DOHH2 (cell line): ENCODE results near the gene PATL2.

Source experiments
- H3F3A ChIP-seq: fragments of 200-600 bp; sonication (generic), shearing (Covaris generic); 2 replicates; pipeline ENCODE4 v1.6.0; 2016; ENCODE audit warnings: antibody characterized with exemption, mild to moderate bottlenecking; ENCODE audit not compliant: control insufficient read depth, insufficient read depth
- H3K27ac ChIP-seq: fragments of 200-600 bp; sonication (generic); 2 replicates; pipeline ENCODE4 v1.5.1; 2014; ENCODE audit warnings: low read depth, mild to moderate bottlenecking, low read length, moderate library complexity
- H3K27me3 ChIP-seq: fragments of 200-600 bp; sonication (generic); 2 replicates; pipeline ENCODE4 v1.6.1; 2014; ENCODE audit warnings: mild to moderate bottlenecking, low read length, mixed read lengths; ENCODE audit not compliant: control insufficient read depth
- H3K36me3 ChIP-seq: fragments of 200-600 bp; sonication (generic); 2 replicates; pipeline ENCODE4 v1.6.1; 2014; ENCODE audit warnings: mild to moderate bottlenecking, low read length, moderate library complexity, mixed read lengths; ENCODE audit not compliant: control insufficient read depth
- H3K4me1 ChIP-seq: fragments of 200-600 bp; sonication (generic); 2 replicates; pipeline ENCODE4 v1.6.1; 2014; ENCODE audit warnings: mild to moderate bottlenecking, low read length, mixed read lengths; ENCODE audit not compliant: control insufficient read depth
- H3K4me2 ChIP-seq: fragments of 200-600 bp; sonication (generic); 2 replicates; pipeline ENCODE4 v1.6.0; 2014; ENCODE audit warnings: mild to moderate bottlenecking, low read length, moderate library complexity
- H3K4me3 ChIP-seq: fragments of 200-600 bp; sonication (generic); 2 replicates; pipeline ENCODE4 v1.5.1; 2014; ENCODE audit warnings: mild to moderate bottlenecking, low read length, mixed read lengths
- H3K79me2 ChIP-seq: fragments of 200-600 bp; sonication (generic); 2 replicates; pipeline ENCODE4 v1.6.1; 2014; ENCODE audit warnings: mild to moderate bottlenecking, low read length, mixed read lengths; ENCODE audit not compliant: control insufficient read depth
- H3K9me2 ChIP-seq: fragments of 200-600 bp; sonication (generic); replicated peaks from 2 replicates; pipeline ENCODE4 v1.6.1; 2014; ENCODE audit warnings: mild to moderate bottlenecking, low read length, mixed read lengths; ENCODE audit not compliant: control insufficient read depth
- H3K9me3 ChIP-seq: fragments of 200-600 bp; sonication (generic); 2 replicates; pipeline ENCODE4 v1.6.1; 2014; ENCODE audit warnings: antibody characterized with exemption, low read length, mixed read lengths; ENCODE audit not compliant: control insufficient read depth, insufficient read depth
- H4K20me1 ChIP-seq: fragments of 200-600 bp; sonication (generic); 2 replicates; pipeline ENCODE4 v1.6.0; 2014; ENCODE audit warnings: low read depth, mild to moderate bottlenecking, antibody characterized with exemption, low read length, moderate library complexity; ENCODE audit not compliant: control insufficient read depth, insufficient read depth
- CTCF ChIP-seq: fragments of 200-600 bp; sonication (generic); IDR thresholded peaks from one replicate; pipeline ENCODE4 v1.5.1; 2014; ENCODE audit warnings: antibody characterized with exemption, mild to moderate bottlenecking, low read depth, low read length; ENCODE audit not compliant: poor library complexity, severe bottlenecking
- EZH2phosphoT487 ChIP-seq: fragments of 200-600 bp; sonication (generic); IDR thresholded peaks from 2 replicates; pipeline ENCODE4 v1.6.1; 2017; ENCODE audit warnings: borderline replicate concordance, mild to moderate bottlenecking, antibody characterized with exemption, low read length, moderate library complexity, mixed read lengths

Gene PATL2

GRCh38 chr15:44656298-44656697 is 54.8 kb downstream of the PATL2 start:
- peaks cover 66% of the 10 kb centered on the region for H3K36me3 ChIP-seq
- peaks cover 7% of the 10 kb centered on the region; the same call in 1 of the 2 replicates for H3F3A ChIP-seq
- no peak overlapping the region for H3K4me3 ChIP-seq

GRCh38 chr15:44654858-44655257 is 56.3 kb downstream of the PATL2 start:
- no peak for TF ChIP-seq CTCF
- no peak for TF ChIP-seq EZH2phosphoT487
- Histone ChIP-seq H3K9me3 (no peaks in the 10 kb centered on the region), H3K4me3 (no peak overlapping the region), H3F3A (0 out of 2 replicates have a peak, but pooled peaks cover 3% of the 10 kb centered on the region), H3K4me1 (peaks cover 8% of the 10 kb centered on the region; the same call in 1 of the 2 replicates), H3K27me3 (no peaks in the 10 kb centered on the region), H3K27ac (no peak overlapping the region), H3K79me2 (peaks cover 4% of the 10 kb centered on the region), H3K9me2 (no peaks in the 10 kb centered on the region), H3K36me3 (peaks cover 70% of the 10 kb centered on the region), H4K20me1 (no peaks in the 10 kb centered on the region), H3K4me2 (no peak overlapping the region)

More at GRCh38 chr15:44656298-44656697, 54.8 kb downstream of the PATL2 start:
- H3K4me1 ChIP-seq: peaks cover 2% of the 10 kb centered on the region; the same call in 1 of the 2 replicates
- H4K20me1 ChIP-seq: no peaks in the 10 kb centered on the region
- H3K9me3 ChIP-seq: no peaks in the 10 kb centered on the region
- H3K27ac ChIP-seq: no peak overlapping the region
- TF ChIP-seq EZH2phosphoT487 (no peak), CTCF (no peak)
- peaks cover 12% of the 10 kb centered on the region for H3K79me2 ChIP-seq
- no peaks in the 10 kb centered on the region for H3K27me3 ChIP-seq
- H3K9me2 ChIP-seq: no peaks in the 10 kb centered on the region
- no peak overlapping the region for H3K4me2 ChIP-seq

GRCh38 chr15:44647637-44648036 is 63.5 kb downstream of the PATL2 start:
- peaks cover 72% of the 10 kb centered on the region for H3K36me3 ChIP-seq
- H3K79me2 ChIP-seq: peaks cover 40% of the 10 kb centered on the region
- TF ChIP-seq EZH2phosphoT487: no peak
- TF ChIP-seq CTCF: no peak
- H3K4me2 ChIP-seq: no peak overlapping the region
- no peaks in the 10 kb centered on the region for H3K27me3 ChIP-seq
- H4K20me1 ChIP-seq: no peaks in the 10 kb centered on the region
- no peak overlapping the region for H3K4me3 ChIP-seq
- H3K27ac ChIP-seq: no peak overlapping the region
- no peaks in the 10 kb centered on the region for H3K9me2 ChIP-seq
- H3K9me3 ChIP-seq: no peaks in the 10 kb centered on the region
- no peaks in the 10 kb centered on the region for H3F3A ChIP-seq
- H3K4me1 ChIP-seq: peaks cover 8% of the 10 kb centered on the region; the same call in 1 of the 2 replicates
